Neural progenitor cell (in vitro differentiated cells): ENCODE measurements around the gene KHNYN.

Experiments
- EZH2 ChIP-seq: fragments of 200-600 bp; sonication (generic); IDR thresholded peaks from 2 replicates; pipeline ENCODE4 v1.6.1; 2017; ENCODE audit warnings: antibody characterized with exemption, mild to moderate bottlenecking, moderate library complexity
- EZH2phosphoT487 ChIP-seq: fragments of 200-600 bp; sonication (generic); IDR thresholded peaks from 2 replicates; pipeline ENCODE4 v1.6.1; 2017; ENCODE audit warnings: antibody characterized with exemption
- TF ChIP-seq, protein P1 (sequence below): fragments of 200-600 bp; sonication (generic); IDR thresholded peaks from 2 replicates; pipeline ENCODE4 v1.5.1; 2017; ENCODE audit warnings: antibody characterized with exemption, mild to moderate bottlenecking

DNA sequence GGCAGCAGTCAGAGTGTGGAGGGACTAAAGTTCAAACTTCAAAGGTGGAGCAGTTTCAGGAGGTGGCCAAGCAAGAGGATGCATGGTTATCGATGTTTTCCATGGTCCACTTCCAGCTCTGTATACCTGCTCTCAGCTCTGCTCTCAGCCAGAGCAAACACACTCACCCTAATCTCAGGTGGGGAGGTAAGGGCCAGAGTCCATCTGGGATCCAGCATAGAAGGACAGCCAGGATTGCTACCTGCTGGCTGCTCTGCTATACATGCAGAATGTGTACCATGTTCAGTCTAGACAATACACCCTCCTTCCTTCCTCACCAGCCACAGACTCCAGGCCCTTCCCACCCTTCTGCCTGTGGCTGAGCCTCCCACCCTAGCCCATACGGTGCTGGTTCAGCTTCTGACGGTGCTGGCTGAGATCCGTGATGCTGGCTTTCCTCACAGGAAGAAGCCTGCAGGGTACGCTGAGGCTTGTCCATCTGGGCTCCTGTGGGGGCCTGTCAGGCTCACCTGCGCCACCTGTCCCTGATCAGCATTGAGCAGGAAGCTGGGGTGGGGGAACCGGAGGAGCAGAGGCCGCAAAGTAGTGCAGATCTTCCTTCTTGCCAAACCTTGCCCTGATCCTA is 2.7 kb upstream of the KHNYN start:
- TF ChIP-seq, protein P1, sequence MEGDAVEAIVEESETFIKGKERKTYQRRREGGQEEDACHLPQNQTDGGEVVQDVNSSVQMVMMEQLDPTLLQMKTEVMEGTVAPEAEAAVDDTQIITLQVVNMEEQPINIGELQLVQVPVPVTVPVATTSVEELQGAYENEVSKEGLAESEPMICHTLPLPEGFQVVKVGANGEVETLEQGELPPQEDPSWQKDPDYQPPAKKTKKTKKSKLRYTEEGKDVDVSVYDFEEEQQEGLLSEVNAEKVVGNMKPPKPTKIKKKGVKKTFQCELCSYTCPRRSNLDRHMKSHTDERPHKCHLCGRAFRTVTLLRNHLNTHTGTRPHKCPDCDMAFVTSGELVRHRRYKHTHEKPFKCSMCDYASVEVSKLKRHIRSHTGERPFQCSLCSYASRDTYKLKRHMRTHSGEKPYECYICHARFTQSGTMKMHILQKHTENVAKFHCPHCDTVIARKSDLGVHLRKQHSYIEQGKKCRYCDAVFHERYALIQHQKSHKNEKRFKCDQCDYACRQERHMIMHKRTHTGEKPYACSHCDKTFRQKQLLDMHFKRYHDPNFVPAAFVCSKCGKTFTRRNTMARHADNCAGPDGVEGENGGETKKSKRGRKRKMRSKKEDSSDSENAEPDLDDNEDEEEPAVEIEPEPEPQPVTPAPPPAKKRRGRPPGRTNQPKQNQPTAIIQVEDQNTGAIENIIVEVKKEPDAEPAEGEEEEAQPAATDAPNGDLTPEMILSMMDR: no peak
- TF ChIP-seq EZH2 (no peak), EZH2phosphoT487 (no peak)
